GM13977 (cell line): ENCODE data around the gene ERO1B.

Experiments used
- DNase-seq: peaks from one replicate; pipeline ENCODE4 v3.0.0; 2012; ENCODE audit warnings: low spot score
- CTCF ChIP-seq: IDR thresholded peaks from 2 replicates; pipeline ENCODE4 v1.5.1; 2012; ENCODE audit warnings: mild to moderate bottlenecking, control low read depth; ENCODE audit not compliant: insufficient read depth; ENCODE audit errors: extremely low read depth, missing control alignments
- in situ Hi-C: fragments of 300-500 bp; cut with MboI; formaldehyde crosslinking; loops from one replicate; pipeline ENCODE4 v1.12.0; 2022; ENCODE audit warnings: low sequenced_read_pairs, low pct_unique_long_range_greater_than_20kb, mixed read lengths, inconsistent platforms; ENCODE audit not compliant: unreplicated experiment

The ERO1B gene

DNA sequence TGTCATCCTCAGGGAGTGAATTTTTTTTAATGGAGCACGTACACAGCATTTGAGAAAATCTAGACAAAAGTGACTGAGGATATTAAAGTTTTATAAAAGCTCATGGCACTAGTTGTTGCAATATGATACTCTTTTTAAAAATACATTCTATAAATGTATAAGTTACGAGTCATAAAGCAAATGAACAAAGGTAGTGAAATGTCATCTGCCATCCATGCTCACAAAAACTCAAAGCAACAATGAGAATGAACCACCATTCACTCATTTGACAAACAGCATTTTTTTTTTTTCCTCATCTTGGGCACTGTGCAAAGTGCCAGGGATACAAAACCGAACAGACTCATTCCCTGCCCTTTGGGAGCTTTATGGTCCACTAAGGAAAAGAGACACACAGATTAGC is 100.7 kb downstream of the ERO1B start:
- no peak for TF ChIP-seq CTCF
- in situ Hi-C loops, result no loop called here
- no peak for DNase-seq

DNA sequence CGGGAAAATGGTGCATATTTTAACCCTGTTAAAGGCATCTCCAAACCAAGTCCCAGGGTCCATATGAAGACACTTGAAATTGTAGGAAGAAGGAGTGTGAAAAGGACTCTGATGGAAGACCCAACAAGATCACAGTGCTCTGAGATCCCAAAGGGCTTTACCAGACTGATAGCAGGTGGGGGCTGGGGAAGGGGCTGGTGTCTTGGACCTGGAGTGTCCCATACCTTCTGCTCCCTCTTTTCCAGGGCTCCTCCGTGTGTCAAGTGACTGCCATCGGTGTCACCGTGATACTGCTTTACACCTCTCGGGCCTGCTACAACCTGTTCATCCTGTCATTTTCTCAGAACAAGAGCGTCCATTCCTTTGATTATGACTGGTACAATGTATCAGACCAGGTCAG is 102.1 kb downstream of the ERO1B start:
- no peak for TF ChIP-seq CTCF
- DNase-seq, result no peak
- in situ Hi-C loops, result no loop called here

DNA sequence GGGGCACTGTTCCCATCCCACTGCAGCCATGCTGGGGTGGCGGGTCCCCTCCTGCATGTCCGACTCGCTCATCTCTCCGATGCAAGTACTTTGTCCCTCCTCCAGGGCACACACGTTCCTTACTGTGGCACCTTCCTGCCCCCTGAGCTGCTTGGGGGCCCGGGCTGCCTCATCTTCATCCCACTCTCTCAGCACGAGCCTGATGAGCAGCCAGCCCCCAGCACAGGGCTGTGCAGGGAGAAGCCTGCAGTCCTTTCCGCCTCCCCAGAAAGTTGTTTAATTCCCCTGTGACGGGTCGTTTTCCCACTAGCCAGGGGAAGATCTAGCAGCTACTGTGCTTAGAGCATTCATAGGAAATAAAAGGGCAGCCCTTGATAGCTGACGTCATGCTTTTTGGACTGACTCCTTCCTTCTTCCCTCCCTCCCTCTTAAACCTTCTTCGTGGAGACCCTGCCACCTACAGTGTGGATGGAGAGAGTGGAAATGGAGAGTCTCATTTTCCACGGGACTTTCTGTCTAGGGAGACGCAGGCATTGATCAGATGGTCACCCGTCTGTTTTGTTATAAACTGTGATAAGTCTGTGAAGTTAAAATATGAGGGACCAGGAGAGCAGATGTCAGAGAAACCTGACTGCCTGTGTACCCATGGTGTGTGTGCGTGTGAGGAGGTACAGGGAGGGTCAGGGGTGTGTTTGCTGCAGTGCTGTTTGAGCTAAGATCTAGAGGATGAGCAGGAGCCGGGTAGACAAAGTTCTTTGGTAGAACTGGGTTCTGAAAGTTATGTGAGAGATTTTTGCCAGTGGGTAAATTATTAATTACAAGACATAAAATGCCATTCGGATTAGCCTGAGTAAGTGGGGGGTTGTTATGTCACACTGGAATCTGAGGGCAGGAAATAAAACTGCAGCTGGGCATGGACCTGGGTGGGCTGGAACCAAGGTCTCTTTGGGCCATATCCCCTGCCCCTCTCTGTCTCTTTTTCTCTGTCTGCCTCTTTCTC is 105.1 kb downstream of the ERO1B start:
- in situ Hi-C loops, result no loop called here
- TF ChIP-seq CTCF, result no peak
- DNase-seq, result peak; percentile 1

DNA sequence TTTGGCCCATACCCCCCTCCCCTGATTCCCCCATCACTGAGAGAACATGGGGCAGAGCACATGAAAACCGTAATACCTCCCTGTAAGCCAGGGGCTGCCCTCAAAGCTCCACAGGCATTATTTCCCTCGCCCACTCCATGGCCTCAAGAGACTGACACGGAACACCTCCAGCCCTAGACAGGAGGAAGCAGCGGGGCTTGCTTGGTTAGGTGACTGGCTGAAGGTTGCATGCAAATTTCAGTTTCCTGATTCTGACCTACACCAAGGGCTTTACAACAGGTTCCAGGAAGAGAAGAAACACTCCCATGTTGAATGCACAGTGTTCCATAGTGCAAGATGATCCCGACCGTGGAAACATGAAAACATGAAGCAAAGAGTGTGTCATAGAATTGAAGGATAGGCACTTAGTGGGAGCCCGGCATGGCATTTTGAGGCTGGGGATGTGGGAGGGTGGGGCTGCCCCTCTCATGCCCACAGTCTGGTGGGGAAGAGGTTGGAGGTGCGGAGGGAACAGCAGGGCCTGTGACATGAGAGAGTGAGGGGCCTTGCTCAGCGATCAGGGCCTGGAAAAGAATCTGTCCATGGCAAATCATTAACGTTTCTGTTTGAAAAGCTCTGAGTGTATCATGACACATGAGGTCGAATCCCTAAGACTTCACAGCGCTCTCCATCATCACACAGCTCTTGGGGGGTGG is 106.0 kb downstream of the ERO1B start:
- no peak for DNase-seq
- in situ Hi-C loops, result no loop called here
- no peak for TF ChIP-seq CTCF

DNA sequence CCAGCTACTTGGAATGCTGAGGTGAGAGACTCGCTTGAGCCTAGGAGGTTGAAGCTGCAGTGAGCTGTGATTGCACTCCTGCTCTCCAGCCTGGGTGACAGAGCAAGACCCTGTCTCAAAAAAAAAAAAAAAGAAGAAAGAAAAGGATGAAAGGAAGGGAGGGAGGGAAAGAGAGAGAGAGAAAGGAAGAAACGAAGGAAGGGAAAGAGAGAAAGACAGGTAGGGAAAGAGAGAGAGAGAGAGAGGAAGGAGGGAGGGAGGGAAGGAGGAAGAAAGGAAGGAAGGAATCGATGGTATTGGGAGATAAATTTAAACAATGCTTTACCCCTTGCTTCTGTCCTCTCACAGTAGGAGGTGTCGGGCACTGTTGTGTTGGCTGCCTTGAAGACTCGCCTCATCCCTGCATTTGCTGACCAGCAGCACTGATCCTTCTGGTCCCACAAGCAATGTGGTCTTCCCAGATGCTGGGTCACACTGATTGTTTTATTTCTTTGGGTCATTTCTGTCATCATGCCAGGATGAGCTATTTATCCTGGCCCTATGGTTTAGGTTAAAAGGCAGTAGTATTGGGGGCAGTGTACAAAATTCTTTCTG is 108.5 kb downstream of the ERO1B start:
- no peak for TF ChIP-seq CTCF
- in situ Hi-C loops, result no loop called here
- no peak for DNase-seq

GRCh38 chr1:236172041-236172579 is 109.6 kb downstream of the ERO1B start:
- no peak for TF ChIP-seq CTCF
- in situ Hi-C loops, result no loop called here
- DNase-seq, result no peak
